GM19395 (cell line): ENCODE data around the gene OTUB1.

Source experiments
- ATAC-seq: cut with Tn5 transposase; IDR thresholded peaks from one replicate; pipeline ENCODE4 v1.9.1; 2021; ENCODE audit warnings: mild to moderate bottlenecking, moderate library complexity; ENCODE audit not compliant: unreplicated experiment

Gene OTUB1

GRCh38 chr11:63974259-63975143 lies 11.7 kb upstream of the OTUB1 start, which contains the start of gene COX8A:
COX8A (plus strand) TSS chr11:63974620; CDS start chr11:63974681, 61 bp downstream.
- ATAC-seq: peak; percentile 96

DNA sequence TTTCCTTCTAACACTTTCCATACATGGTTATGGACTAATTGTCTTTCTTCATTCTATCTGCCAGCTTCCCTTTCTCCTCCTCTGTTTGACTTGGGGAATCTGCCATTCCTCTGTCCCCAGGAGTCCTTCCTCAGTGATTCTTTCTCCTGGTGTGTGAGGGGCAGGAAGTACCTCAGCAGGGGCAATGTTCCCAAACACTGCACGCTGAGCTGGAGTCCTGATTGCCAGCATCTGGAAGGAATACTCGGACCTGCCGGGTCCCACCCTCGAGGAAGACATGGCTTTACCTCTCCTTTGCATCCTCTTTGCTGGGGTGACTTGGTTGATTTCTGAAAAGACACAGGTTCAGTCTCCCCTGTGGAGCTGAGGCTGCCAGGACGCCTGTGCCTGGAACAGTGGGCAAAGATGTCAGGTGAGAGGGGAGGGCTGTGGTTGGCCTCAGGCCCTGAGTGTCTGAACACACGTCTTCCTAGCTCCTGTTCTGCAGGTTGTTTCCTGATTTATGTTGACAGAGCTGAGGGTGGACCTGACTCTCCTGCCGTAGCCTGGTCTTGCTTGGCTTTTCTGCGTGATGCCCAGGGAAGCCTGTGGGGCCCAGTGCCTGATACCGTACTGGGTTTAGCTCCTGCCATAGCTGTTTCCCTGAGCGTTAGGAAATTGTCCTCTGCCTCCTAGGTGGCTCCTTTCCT lies 7.5 kb upstream of the OTUB1 start:
- no peak for ATAC-seq

DNA sequence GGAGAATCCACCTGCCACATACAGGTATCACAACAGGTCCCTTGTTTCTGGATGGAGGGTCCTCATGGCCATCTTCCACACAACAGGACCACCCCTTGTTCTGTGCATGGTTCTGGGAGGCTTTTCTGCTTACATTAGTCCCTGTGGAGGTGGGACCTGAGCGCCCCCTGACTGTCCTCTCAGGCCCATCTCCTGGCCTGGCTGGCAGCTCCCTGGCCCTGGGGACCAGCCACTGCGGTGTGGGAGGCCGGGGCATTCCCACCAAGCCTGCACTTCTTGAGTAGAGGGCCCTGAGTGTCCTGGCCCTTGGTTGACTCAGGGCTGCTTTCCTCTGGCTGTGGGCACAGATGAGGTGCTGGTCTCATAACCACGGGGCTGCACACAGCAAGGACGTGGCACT lies 6.8 kb upstream of the OTUB1 start:
- ATAC-seq: no peak

DNA sequence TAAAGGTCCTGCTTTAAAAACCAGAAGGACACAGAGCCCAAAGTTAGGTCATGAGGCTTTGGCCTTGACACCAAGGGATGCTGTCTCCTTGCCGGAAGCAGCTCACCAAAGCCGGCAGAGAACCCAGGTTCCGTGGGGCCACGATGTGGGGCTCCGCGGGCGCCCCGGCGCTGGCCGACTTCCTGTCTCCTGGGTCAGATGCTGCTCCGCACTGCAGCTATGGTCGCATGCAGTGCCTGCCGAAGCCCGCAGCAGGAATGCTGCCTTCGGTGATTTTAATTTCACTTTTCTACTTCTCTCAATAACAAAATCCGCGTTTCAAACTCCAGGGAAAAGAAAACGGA lies 454 bp upstream of the OTUB1 start:
- ATAC-seq: peak; percentile 49

- no peak for ATAC-seq
Observed at GRCh38 chr11:63986932-63987513, 785 bp downstream of the OTUB1 start.

DNA sequence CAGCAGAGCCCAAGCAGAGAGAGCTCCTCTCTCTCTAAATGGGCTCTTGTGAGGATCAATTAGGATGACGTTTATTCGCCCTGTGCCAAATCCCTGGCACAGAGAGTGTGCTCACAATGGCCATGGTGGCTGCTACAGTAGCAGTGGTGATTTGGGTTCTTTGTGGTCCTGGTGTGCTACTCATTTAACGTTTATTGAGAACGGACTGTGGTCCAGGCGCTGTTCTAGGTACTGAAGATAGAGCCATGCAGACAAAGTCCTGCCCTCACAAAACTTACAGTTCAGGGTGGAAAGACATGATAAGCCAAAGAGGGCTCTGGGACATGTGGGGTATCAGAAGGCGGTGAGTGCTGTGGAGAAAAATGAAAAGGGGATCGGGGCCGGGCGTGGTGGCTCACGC lies 5.3 kb downstream of the OTUB1 start:
- no peak for ATAC-seq

DNA sequence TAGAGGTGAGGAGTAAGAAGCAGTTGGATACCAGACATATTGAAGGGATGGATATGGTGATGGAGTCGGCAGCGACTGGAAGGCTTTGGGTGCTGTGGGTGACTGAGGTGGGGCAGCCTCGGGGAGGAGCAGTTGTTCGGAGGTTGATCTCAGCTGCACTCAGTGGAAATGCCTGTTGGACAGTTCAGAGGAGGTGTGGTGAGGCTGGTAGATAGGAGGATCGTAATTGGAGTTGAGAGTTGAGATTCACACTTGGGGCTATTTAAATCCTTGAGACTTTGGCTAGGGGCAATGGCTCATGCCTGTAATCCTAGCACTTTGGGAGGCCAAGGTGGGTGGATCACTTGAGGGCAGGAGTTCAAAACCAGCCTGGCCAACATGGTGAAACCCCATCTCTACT lies 6.9 kb downstream of the OTUB1 start:
- ATAC-seq: no peak

DNA sequence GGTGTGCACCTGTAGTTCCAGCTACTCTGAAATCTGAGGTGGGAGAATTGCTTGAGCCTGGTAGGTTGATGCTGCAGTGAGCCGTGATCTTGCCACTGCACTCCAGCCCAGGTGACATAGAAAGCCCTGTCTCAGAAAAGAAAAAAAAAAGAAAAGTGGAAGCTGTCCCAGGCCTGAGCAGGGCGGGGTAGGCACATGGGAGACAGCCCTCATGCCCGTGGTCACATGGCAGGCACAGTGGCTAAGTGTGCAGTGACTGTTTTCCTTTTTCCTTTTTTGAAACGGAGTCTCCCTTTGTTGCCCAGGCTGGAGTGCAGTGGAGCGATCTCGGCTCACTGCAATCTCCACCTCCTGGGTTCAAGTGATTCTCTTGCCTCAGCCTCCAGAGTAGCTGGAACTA lies 7.8 kb downstream of the OTUB1 start:
- ATAC-seq: no peak

- ATAC-seq: no peak
Observed at GRCh38 chr11:63996512-63996911, 10.3 kb downstream of the OTUB1 start.

- ATAC-seq: no peak
Observed at GRCh38 chr11:63997104-63997700, 11.0 kb downstream of the OTUB1 start.

DNA sequence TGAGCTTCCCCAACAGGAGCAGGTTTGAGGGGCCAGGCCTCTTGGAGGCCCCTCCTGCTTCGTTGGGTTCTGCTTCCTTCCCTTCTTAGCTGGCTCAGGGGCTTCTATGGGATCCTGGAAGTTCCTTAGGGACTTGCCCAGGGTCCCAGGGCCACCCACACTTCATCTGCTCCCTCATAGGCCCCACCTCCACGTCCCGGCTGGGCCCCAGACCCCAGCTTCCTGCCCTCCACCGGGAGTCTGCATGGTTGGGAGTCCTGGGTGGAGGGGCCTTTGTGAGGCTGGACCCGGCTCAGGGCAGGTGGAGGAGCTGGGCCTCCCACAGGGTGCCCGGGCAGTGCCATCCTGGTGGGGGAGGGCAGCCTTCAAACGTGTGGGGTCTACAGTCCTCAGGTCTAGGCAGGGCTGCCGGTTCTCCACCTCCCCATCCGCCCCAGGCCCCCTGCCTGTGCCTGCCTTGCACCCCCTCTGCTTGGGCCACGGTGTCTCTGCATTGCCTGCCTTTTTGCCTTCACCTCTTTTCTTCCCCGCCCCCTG lies 11.6 kb downstream of the OTUB1 start:
- no peak for ATAC-seq

DNA sequence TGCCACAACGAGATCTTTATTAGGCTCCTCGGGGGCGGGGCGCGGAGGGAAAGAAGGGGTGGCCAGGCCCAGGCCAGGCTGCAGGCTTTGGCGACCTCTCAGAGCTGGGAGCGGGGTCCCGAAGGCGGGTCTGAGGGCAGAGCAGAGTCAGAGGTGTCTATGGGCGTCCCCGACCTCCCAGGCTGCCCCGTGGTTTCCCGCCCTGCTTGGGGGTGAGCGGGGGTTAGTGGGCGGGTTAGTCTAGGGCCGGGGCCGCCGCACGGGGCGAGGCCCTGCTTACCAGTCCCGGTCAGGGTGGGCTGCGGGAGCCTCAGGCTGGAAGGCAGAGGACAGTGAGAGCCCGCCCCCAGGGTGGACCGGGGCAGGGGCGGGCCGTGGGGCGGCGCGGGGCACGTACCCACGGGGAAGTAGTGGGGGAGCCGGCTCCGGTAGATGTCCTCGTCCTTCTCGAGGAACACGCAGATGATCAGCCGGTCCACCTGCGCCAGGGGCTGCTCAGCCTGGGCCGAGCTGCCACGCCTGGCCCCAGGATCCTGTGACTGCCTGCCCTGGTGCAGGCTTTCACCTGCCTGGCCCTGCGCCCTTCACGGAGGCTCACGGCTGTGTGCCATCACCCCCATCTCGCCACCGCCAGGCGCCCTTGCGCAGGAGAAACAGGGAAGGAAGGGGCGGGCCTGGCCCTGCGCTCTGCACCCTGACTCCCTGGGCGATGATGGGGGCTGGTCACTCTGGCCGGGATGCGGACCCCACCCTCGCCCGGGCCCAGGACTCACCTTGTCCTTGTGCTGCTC lies 12.5 kb downstream of the OTUB1 start:
- ATAC-seq: no peak

GRCh38 chr11:63999349-64000025 lies 13.2 kb downstream of the OTUB1 start:
- ATAC-seq: no peak

DNA sequence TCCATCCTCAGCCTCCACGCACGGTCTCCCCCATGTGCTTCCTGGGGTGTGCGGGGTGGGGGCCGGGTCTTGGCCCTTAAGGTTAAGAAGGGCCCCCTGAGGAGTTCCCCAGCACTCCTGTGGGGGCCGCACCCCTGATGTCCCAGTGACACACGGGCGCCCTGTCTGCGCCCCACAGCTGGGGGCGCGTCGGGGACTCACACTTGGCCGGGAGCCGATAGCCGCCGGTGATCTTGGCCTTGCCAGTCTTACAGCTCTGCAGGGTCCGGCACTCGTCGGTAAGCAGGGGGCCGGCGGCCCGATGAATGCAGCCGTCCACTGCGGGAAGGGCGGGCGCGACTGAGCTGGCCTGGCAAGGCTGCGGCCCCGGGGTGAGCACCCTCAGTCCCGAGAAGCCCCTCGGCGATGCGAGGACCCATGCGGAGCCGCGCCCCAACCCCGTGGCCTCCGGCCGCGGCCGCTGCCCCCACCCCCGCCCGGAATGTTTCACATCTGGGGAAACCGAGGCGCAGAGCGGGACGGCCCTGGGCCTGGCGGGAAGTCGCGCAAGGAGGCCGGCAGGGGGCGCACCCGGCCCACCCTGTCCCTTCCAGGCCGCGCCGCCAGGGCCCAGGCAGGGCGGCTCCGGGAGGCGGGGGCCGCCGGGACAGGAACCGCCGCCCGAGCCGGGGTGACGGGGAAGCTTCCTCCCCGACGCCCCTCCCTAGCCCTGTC lies 13.9 kb downstream of the OTUB1 start:
- ATAC-seq: no peak

- ATAC-seq: no peak
Observed at GRCh38 chr11:64000740-64001483, 14.7 kb downstream of the OTUB1 start.

DNA sequence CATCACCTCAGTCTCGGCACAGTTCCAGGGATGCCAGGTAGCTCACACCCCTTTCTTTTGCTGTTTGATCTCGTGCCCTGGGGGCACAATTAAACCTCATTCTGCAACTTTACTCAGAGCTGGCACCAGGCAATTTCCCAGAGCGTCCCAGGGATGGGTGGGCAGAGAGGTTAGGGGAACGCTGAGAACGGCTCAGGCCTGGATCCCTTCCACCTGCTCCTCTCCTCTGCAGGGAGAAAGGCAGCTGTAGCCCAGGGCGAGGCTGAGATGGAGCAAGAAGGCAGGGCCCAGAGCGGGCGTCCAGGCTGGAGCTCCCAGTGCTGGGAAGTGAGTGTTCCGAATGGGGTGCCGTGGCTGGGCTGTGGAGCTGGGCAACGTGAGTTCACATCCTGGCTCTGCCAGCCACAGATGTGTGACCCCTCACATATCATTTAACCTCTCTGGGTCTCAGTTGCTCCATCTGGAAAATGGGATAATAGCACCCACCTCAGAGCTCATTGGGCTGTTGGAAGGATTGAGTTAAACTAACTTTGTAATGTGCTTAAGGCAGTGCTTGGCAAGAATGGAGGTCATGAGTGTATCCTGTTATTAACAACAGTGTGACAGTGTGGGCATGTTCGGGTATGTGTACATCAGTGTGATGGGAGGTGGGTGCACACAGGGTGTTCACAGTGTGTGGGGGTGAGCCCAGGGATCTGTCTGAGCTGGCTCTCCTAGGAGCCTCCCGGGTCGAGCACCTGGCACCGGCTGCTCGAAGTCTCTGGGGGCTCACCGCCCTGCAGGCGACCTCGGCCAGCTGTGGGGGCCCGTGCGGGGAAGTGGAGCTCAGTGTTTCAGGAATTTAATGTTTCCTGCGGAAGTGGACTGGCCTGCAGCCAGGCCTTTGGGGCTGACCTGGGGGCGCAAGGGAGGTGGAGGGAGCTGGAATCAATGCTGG lies 15.5 kb downstream of the OTUB1 start:
- ATAC-seq: no peak

DNA sequence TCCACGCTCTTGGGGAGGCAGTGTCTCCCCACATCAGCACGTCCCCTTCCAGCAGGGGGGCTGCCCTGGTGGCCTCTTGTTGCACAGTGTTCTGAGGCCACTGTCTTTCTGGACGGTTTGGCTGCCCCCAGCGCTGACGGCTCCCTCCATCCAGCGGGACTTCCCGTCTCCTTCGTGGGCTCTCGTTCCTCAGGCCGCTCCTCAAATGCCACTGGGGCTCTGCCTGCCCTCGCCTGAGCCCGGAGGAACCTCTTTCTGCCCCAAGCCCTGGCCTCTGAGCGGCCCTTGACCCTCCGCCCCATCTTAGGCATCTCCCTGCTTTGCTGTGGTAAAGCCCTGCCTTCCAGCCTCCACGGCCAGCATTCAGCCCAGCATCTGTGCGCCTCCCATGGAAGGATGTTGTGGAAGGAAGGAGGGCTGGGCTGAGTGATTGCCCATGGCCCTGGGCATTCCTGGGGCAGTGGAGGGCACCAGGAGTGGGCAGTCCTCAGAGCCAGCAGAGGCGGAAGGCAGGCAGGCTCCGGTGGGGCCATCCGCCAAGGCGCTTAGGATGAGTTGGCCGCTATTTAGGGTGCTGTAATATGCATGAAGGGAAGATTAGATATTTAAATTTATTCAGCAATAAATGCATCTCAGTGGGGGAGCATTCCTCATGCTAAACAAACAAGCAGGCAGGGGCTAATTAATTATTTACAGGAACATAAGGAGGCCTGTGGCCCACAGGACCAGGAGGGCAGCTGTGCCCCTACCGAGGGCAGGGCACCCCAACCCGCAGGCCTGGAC lies 17.8 kb downstream of the OTUB1 start:
- ATAC-seq: no peak
